Hepatocyte (in vitro differentiated cells): Measurements from ENCODE around the gene FLT1. TPM values are rescaled to one million over a fixed set of nuclear protein-coding genes. Genes with fewer than 3 reads are reported as not detected.

Source experiments
- DNase-seq: peaks from one replicate; pipeline ENCODE4 v3.0.0-alpha.2; 2016; ENCODE audit warnings: low spot score
- H2AFZ ChIP-seq: fragments of 200-600 bp; sonication (generic); 2 replicates; pipeline ENCODE4 v1.6.0; 2016; ENCODE audit warnings: antibody characterized with exemption, mild to moderate bottlenecking
- H3K27ac ChIP-seq: fragments of 200-600 bp; sonication (generic); 2 replicates; pipeline ENCODE4 v1.5.1; 2016; ENCODE audit warnings: mild to moderate bottlenecking
- H3K27me3 ChIP-seq: fragments of 200-600 bp; sonication (generic); 2 replicates; pipeline ENCODE4 v1.6.1; 2016
- H3K36me3 ChIP-seq: fragments of 200-600 bp; sonication (generic); replicated peaks from 2 replicates; pipeline ENCODE4 v1.5.1; 2016; ENCODE audit warnings: low read depth; ENCODE audit not compliant: insufficient read depth
- H3K4me1 ChIP-seq: fragments of 200-600 bp; sonication (generic); 2 replicates; pipeline ENCODE4 v1.5.1; 2016; ENCODE audit warnings: mild to moderate bottlenecking, moderate library complexity; ENCODE audit not compliant: insufficient read depth
- H3K4me2 ChIP-seq: fragments of 200-600 bp; sonication (generic); 2 replicates; pipeline ENCODE4 v1.6.0; 2016
- H3K4me3 ChIP-seq: fragments of 200-600 bp; sonication (generic); 2 replicates; pipeline ENCODE4 v1.5.1; 2016; ENCODE audit warnings: mild to moderate bottlenecking
- H3K79me2 ChIP-seq: fragments of 200-600 bp; sonication (generic); 2 replicates; pipeline ENCODE4 v1.6.0; 2017; ENCODE audit warnings: mild to moderate bottlenecking
- H3K9me2 ChIP-seq: fragments of 200-600 bp; sonication (generic); replicated peaks from 2 replicates; pipeline ENCODE4 v1.6.0; 2017; ENCODE audit warnings: mild to moderate bottlenecking; ENCODE audit not compliant: insufficient read depth
- H3K9me3 ChIP-seq: fragments of 200-600 bp; sonication (generic); 2 replicates; pipeline ENCODE4 v1.5.1; 2016; ENCODE audit warnings: low read depth, mild to moderate bottlenecking
- H4K20me1 ChIP-seq: fragments of 200-600 bp; sonication (generic); 2 replicates; pipeline ENCODE4 v1.6.0; 2016; ENCODE audit warnings: mild to moderate bottlenecking; ENCODE audit not compliant: insufficient read depth, poor library complexity, severe bottlenecking
- CTCF ChIP-seq: fragments of 200-600 bp; sonication (generic); IDR thresholded peaks from 2 replicates; pipeline ENCODE4 v1.5.1; 2016; ENCODE audit warnings: antibody characterized with exemption, mild to moderate bottlenecking; ENCODE audit not compliant: poor library complexity
- EZH2 ChIP-seq: fragments of 200-600 bp; sonication (generic); IDR thresholded peaks from 2 replicates; pipeline ENCODE4 v1.6.1; 2016; ENCODE audit warnings: antibody characterized with exemption, mild to moderate bottlenecking, borderline replicate concordance
- EZH2phosphoT487 ChIP-seq: fragments of 200-600 bp; sonication (generic); IDR thresholded peaks from one replicate; pipeline ENCODE4 v1.6.1; 2018; ENCODE audit warnings: antibody characterized with exemption, mild to moderate bottlenecking, low read depth, moderate library complexity; ENCODE audit not compliant: unreplicated experiment, severe bottlenecking
- WGBS: methylation state at CpG from one replicate; pipeline ENCODE4 v1.1.6; 2016; ENCODE audit warnings: low lambda C conversion rate; ENCODE audit errors: missing lambda C conversion rate; 5-methylcytosine and 5-hydroxymethylcytosine counted together
- polyA plus RNA-seq: library from polyadenylated mRNA; unstranded; fragments of >200 nt; fragmentation: Nextera tagmentation; extraction: Ambion mirVana; gene quantifications from 2 replicates; pipeline ENCODE4 v1.2.1, GENCODE V29; 2016
- total RNA-seq: library from RNA; depleted of rRNA; stranded (reverse); fragments of >200 nt; gene quantifications from 2 replicates; pipeline ENCODE4 v1.2.3, GENCODE V29; 2014

Gene FLT1
- total and polyA plus RNA-seq, 2 experiments from 2014 or later = 30.4 to 40.1 TPM

GRCh38 chr13:28321756-28322155 lies 173.2 kb downstream of the FLT1 start:
- Histone ChIP-seq H3K4me3 (no peak overlapping the region), H3K36me3 (no peaks in the 10 kb centered on the region), H3K4me2 (peak overlapping the region; percentile 46), H3K27ac (peak overlapping the region; percentile 7), H2AFZ (no peak overlapping the region), H3K9me2 (no peaks in the 10 kb centered on the region), H4K20me1 (no peaks in the 10 kb centered on the region), H3K4me1 (peaks cover 17% of the 10 kb centered on the region), H3K79me2 (no peaks in the 10 kb centered on the region), H3K27me3 (no peaks in the 10 kb centered on the region), H3K9me3 (no peaks in the 10 kb centered on the region)
- no peak for DNase-seq
- WGBS = 66% methylated on average over 2 of the region's 2 CpGs
- TF ChIP-seq EZH2 (no peak), EZH2phosphoT487 (no peak), CTCF (no peak)

GRCh38 chr13:28320884-28321574 lies 173.9 kb downstream of the FLT1 start:
- no peak overlapping the region for H3K4me3 ChIP-seq
- peaks cover 23% of the 10 kb centered on the region for H3K4me1 ChIP-seq
- no peaks in the 10 kb centered on the region for H3K27me3 ChIP-seq
- no peak overlapping the region for H2AFZ ChIP-seq
- H4K20me1 ChIP-seq = no peaks in the 10 kb centered on the region
- H3K4me2 ChIP-seq = no peak overlapping the region
- no peak overlapping the region for H3K27ac ChIP-seq
- H3K9me2 ChIP-seq = no peaks in the 10 kb centered on the region
- H3K36me3 ChIP-seq = no peaks in the 10 kb centered on the region
- DNase-seq = no peak
- H3K79me2 ChIP-seq = no peaks in the 10 kb centered on the region
- WGBS = 67% methylated on average over 11 of the region's 11 CpGs
- H3K9me3 ChIP-seq = no peaks in the 10 kb centered on the region
- TF ChIP-seq EZH2phosphoT487 (no peak), CTCF (no peak), EZH2 (no peak)

GRCh38 chr13:28320209-28320608 lies 174.7 kb downstream of the FLT1 start:
- Histone ChIP-seq H3K4me2 (no peak overlapping the region), H3K4me3 (no peak overlapping the region), H4K20me1 (no peaks in the 10 kb centered on the region), H3K9me3 (no peaks in the 10 kb centered on the region), H3K27ac (no peak overlapping the region), H3K9me2 (no peaks in the 10 kb centered on the region), H2AFZ (no peak overlapping the region), H3K36me3 (no peaks in the 10 kb centered on the region), H3K27me3 (no peaks in the 10 kb centered on the region), H3K79me2 (no peaks in the 10 kb centered on the region), H3K4me1 (peaks cover 25% of the 10 kb centered on the region)
- 92% methylated on average over 6 of the region's 6 CpGs for WGBS
- no peak for DNase-seq
- no peak for TF ChIP-seq EZH2phosphoT487
- no peak for TF ChIP-seq EZH2
- TF ChIP-seq CTCF = no peak

- H3K79me2 ChIP-seq = no peaks in the 10 kb centered on the region
- H3K9me3 ChIP-seq = no peaks in the 10 kb centered on the region
- H2AFZ ChIP-seq = no peak overlapping the region
- DNase-seq = no peak
- peaks cover 25% of the 10 kb centered on the region for H3K4me1 ChIP-seq
- H3K36me3 ChIP-seq = no peaks in the 10 kb centered on the region
- no peaks in the 10 kb centered on the region for H4K20me1 ChIP-seq
- TF ChIP-seq EZH2phosphoT487 (no peak), EZH2 (no peak), CTCF (no peak)
- no peak overlapping the region for H3K4me2 ChIP-seq
- H3K27ac ChIP-seq = no peak overlapping the region
- no peaks in the 10 kb centered on the region for H3K27me3 ChIP-seq
- H3K9me2 ChIP-seq = no peaks in the 10 kb centered on the region
- 75% methylated on average over 5 of the region's 5 CpGs for WGBS
- no peak overlapping the region for H3K4me3 ChIP-seq
Observed at GRCh38 chr13:28319528-28319927, 175.4 kb downstream of the FLT1 start.
